ENCODE results near the gene MMP24OS. TPM values are rescaled to one million over a fixed set of nuclear protein-coding genes. Genes with fewer than 3 reads are reported as not detected.

MMP24OS gene
- total RNA-seq, 2 donors from 2014 or later, result 46.9 to 53.2 TPM

DNA sequence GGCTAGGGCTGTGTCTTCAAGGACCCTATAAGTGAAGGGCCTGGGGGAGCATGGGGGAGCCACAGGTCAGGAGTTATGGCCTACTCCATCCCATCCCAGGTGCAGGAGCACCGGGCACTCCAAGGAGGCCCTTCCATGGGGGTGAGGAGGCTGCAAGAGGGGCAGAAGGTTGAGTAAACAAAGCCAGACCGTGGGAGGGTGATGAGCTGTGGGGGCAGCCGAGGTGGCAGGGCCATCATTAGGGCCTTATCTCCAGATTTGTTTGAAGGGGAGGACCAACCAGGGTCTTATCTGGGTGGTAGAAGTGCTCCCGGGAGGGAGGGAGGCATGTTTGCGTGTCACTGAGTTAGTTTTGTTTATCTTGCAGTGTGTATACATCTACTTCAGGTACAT lies 16.4 kb upstream of the MMP24OS start:
- intact Hi-C loops (cut with DNase I), result no loop called here
- ATAC-seq (no peak), DNase-seq (no peak)

DNA sequence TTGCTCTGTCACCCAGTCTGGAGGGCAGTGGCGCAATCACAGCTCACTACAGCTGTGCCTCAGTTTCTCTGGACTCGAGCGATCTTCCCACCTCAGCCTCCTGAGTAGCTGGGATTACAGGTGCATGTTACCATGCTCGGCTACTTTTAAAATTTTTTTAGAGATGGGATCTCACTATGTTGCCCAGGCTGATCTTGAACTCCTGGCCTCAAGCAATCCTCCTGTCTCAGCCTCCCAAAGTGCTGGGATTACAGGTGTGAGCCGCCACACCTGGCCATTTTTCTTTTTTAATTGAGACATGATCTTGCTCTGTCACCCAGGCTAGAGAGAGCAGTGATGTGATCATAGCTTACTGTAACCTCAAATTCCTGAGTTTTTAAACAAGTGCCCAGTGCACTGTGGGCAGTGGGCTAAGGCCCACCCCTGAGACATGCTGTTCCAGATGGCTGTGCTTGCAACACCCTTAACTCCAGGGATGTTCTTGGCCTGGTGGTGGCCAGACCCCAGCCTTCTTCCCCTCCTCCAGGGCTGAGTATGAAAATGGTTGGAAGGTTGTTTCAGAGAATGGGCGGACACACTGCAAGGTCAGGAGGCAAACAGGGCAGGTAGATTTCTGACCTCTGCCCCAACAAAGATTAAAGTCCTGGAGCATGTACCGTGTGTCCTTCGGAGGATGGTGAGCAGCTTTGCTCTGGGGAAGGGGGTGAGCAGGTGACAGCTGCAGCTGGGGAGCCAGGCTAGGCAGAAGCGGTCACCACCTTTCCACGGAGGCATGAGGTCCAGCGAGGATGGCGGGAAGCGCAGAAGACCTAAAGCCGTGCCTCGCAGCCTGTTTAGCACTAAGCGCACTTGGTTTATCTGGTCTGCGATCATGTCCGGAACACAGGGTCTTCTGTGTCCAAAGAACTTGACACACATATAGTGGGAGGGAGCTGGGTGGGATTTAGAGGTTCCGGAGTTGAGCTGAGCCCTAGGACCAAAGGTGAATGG lies 15.7 kb upstream of the MMP24OS start:
- intact Hi-C loops (cut with DNase I), result no loop called here
- DNase-seq, result no peak
- ATAC-seq, result no peak

DNA sequence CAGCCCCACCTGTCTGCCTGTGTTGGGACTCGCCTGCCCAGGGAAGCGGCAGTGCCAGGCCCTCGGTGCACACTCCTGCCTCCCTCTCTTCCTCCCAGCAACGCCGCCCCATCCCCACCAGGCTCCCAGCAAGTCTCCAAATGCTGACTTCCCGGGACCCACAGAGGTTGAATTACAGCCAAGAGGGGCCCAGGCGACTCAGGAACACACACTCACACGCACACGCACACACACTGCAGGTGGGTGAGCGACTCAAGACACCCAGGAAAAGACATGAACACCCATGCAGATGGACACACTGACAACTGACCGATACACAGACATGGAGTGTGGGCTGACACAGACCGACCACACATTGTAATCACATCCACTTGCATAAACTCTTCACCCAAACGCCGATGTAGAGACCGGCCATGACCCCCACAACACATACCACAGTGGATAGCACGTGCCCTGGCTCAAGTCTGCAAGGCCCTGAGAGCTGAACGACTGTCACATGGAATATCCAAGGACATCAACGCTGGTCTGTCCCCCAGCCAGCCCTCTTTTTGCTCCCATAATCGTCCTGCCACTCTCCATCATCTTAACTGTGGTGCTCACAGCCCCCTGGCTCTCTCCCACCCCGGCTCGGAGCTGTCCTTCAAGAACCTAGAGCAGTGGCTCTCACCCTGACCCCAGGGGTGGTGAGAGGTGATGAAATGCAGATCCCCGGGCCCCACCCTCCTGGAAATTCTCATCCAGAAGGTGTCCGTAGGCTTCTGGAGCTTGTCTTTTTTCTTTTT lies 14.8 kb upstream of the MMP24OS start:
- intact Hi-C loops (cut with DNase I), result no loop called here
- ATAC-seq (no peak), DNase-seq (no peak)

DNA sequence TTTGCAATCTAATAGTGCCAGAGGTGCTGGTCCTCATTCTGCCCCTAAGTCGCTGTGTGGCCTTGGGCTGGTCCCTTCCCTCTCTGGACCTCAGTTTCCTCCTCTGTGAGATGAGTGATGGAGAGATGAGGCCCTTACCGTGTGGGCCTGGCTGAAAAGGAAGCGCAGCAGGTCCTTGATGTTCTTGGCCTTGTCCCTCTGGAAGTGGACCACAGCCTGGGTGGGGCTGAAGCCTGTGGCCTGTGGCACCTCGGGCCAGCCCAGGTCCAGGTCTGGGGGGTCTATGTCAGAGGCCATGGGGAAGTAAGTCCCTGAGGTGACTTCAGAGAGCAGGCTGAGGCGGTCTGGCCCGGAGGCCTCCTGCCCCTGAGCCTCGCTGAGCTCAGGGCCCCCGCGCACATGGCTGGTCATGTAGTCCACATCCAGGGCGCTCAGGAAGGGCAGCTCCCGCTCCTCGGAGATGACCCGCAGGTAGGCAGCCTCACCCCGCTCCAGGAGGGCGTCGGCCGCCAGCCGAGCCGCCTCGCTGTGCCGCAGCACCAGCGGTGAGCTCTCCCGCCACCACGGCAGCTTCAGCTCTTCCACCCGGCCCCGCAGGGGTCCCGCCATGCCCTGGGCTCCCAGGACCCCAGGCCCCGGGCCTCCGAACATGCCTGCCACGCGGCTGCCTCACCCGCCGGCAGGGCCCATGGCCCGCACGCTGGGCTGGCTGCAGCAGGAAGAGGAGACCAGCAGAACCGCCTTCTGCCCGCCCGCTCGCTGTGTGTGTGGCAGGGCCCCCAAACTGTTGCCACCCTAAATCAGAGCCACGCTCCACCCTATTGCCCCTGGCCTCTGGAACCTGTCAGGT lies 14.0 kb upstream of the MMP24OS start, which contains the start of gene FAM83C:
FAM83C (minus strand) TSS at position 772 of the 850 bp plus-strand sequence; CDS start at position 651, 121 bp downstream.
- ATAC-seq (no peak), DNase-seq (no peak)
- intact Hi-C loops (cut with DNase I), result no loop called here

DNA sequence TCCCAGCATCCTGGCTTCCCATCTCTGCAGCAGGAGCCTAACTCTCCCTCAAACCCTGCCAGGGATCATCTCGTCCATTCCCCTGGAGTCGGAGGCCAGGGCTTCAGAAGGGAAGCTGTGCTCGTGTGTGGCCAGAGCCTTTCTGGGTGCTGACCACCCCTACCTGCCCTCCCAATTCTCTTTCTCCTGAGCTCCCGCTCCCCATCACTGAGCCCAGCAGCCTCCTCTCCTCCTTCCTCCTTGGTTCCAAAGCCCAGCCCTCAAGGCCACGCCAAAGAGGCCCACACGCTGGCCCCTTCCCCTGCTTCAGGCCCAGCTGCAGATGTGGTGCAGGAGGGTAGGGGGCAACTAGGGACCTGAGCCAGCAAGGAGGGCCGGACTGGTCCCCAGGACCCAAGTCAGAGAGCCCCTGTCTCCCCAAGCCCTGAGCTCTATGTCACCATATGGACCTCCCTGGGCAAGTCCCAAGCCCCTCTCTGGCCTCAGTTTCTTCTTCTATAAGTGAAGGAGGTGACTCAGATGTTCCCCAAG lies 13.0 kb upstream of the MMP24OS start:
- DNase-seq (no peak), ATAC-seq (no peak)
- intact Hi-C loops (cut with DNase I), result no loop called here

DNA sequence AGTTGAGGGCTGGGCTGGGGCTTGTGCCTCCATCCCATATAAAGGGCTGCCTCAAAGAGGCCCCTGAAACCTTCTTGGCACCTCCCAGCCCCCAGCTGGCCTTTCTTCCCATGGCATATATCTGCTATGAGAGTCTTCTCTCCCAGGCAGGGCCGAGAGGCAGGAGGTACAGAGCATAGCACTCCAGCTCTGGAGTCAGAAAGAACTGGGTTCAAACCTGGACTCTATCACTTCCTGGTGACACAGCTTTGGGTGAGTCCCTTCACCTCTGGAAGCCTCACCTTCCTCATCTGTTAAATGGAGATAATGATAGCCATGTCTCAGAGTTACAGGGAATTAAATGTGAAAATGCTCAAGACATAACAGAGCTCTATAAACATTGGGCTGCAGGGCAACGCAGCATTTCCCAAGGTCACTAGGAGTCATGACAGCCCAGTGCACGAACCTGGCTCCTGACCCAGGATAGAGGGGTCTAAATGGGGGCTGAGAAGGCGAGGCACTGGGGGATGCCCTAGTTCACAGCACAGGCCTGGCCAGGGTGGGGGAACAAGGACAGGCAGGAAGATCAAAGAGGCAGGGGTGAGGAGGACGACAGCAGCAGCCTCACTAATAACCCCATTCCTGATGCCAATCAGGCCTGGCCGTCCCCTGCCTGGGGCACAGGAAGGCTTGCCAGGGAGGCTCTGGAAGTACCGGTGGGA lies 12.4 kb upstream of the MMP24OS start:
- intact Hi-C loops (cut with DNase I), result no loop called here
- no peak for ATAC-seq
- DNase-seq, result no peak

DNA sequence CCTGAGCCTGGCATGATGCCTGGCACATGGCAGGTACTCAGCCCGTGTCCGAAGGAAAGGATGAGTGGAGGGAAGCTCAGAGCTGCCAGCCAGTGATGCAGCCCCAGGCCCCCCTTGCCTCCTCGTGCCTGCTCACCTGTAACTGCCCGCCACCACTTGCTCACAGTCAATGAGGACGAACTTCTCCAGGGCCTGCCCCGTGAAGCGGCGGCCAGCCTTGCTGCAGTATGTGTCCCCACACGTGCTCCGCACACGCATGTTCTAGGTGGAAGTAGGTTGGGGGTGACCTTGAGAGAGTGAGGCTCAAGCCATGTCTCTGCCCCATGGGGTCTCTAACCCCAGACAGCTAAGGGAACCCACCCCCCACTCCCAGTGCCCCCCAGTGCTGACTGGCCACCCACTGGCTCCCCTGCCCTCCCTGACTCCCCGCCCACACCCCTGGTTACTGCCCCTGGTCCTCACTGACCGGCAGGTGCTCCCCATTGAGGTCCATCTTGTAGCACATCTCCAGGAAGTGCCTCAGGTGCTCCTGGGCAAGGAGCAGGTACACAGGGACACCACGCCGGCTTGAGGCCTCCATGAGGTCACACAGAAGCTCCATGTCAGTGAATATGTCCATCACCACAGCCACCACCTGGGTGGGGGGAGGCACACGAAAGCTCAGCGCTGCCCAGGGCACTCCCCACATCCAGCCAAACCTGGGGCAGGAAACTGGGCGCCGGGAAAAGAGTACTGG lies 10.6 kb upstream of the MMP24OS start:
- intact Hi-C loops (cut with DNase I), result no loop called here
- no peak for ATAC-seq
- DNase-seq, result no peak

DNA sequence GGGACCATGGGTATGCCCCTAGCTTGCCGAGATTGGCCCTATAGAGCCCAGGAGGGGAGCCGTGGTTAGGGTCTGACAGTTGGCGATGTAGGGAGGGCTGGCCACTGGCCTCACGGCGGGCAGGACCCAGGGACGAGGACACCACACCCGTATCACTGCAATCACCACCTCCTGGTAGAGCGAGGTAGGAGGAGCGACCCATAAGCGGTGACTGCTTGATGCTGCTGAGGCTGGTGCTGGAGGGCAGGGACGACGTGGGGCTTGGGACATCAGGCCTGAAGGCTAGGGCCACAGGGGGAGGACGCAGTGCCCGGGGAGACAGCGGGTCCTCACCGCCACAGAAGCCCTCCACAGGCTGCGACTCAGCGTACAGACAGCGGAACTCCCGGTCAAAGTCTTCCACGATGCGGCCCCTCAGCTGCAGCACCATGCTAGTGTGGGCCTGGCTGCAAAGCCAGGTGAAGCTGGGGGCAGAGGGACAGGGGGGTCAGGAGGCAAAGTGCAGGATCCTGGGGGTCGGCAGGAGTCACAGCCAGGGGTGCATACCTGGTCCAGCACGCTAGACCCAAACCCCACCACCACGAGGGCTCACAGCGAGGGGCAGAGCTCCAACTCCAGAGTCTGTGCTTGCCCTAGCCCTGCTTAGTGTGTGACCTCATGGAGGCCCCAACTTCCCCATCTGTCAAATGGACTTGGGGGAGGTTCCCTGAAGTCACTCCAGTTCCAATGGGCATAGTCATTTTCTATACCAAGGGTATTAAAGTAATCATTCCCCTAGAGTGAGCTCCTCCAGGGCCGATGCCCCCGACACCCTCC lies 9.8 kb upstream of the MMP24OS start:
- intact Hi-C loops (cut with DNase I), result no loop called here
- ATAC-seq (no peak), DNase-seq (no peak)

DNA sequence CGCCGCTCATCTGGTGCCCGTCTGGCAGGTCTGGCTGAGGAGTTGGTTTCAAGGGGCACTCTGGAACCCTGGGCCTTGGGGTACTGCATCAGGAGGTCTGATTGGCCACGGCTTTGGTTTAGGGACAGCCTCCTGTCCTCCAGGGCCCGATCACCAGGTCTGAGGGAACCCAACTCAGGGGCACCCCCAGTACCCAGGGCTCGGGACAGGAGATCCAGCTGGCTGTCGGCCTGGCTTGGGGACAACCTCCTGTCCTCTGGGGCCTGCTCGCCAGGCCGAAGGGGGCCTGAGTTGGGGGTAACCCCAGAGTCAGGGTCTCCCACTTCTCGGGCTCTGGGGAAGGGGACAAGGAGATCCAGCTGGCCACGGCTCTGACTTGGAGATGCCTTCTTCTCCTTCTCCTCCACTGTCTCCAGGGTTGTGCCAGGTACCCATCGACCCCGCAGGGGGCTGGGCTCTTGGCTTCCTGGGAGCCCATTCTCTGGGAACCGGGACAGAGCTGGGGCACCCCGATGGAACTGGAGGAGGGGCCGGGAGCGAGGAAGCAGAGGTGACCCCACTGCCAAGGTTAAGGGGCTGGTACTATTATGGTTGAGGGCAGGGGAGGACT lies 9.1 kb upstream of the MMP24OS start:
- DNase-seq, result no peak
- no peak for ATAC-seq
- intact Hi-C loops (cut with DNase I), result no loop called here

DNA sequence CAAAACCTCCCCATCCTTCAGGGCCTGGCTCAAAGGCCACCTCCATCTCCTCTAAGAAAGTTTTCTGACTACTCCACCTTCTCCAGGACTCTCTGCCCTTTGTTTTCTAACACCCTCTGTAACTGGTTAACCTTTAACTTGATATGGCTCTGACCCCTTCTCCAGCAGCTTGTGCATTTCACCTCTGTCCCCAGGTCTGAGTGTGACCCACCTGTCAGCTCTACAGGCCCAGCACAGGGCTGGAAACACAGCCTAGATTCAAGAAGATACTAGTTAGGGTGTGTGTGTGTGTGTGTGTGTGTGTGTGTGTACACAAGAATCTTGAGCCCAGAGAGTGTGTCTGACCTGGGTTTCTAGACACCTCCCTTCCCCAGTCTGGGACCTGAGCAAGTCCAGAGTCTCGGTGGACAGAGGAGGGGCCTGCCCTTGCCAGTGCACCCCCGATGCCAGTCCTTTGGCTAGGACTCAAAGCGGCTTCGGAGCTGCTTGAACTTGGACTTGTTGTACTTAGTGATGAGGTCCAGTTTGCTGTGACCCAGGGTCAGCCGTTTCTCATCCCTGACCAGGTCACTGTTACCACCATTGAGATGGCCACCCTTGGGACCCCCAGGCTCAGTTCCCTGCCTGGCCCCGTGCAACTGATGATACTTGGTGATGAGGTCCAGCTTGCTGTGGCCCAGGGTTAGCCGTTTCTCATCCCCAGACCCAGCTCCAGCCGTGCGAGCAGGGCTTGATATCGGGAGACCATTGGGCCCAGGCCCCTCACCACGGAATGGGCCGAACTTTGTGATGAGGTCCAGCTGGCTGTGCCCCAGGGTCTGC lies 8.4 kb upstream of the MMP24OS start:
- no peak for ATAC-seq
- intact Hi-C loops (cut with DNase I), result no loop called here
- DNase-seq, result no peak

DNA sequence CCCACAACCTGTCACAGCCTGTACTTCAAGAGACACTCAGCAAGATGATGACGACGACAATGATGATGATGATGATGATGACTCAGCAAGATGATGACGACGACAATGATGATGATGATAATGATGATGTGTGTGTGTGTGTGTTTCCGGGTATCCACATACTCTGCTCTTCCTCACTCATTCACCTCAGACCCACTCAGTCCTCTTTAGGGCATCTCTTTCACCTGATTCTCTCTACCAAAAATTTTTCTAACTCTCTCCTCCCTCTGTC lies 7.8 kb upstream of the MMP24OS start:
- intact Hi-C loops (cut with DNase I), result no loop called here
- DNase-seq, result no peak
- no peak for ATAC-seq

DNA sequence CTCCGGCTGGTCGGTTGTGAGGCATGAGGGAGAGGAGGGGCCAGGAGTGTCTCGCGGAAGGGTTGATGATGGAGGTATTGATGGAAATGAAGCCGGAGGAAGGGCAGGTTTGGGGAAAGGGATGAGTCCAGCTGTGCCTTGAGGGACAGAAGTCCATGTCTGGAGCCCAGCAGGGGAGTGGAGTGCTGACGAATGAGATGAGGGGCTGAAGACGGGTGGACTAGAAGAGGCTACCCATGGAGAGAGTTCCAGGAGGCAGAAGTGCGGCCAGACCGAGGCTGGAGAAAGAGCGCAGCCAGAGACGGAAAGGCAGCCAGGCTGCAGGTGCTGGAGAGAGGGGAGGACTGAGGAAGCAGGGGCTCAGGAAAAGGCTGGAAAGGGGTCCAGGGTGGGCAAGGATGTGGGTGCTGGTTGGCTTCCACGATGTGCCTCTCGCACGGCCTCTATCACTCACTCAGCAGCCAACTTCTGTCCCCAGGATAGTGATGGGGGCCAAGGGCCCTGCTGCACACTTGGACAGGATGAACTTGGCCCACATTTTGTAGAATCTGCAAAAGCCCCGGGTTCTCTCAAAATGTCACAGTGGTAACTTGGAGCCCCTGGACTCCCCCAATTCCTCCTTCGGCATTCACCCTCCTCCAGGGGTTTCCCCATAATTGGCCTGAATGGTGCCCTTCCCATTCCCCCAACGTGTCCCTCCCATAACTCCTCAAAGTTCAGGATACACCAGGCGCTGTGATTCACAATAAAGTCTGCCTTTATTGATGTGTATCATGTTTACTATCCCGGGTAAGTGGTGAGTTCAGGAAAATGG lies 7.3 kb upstream of the MMP24OS start:
- ATAC-seq (peak; percentile 4 to 7), DNase-seq (no peak)
- intact Hi-C loops (cut with DNase I), result no loop called here

DNA sequence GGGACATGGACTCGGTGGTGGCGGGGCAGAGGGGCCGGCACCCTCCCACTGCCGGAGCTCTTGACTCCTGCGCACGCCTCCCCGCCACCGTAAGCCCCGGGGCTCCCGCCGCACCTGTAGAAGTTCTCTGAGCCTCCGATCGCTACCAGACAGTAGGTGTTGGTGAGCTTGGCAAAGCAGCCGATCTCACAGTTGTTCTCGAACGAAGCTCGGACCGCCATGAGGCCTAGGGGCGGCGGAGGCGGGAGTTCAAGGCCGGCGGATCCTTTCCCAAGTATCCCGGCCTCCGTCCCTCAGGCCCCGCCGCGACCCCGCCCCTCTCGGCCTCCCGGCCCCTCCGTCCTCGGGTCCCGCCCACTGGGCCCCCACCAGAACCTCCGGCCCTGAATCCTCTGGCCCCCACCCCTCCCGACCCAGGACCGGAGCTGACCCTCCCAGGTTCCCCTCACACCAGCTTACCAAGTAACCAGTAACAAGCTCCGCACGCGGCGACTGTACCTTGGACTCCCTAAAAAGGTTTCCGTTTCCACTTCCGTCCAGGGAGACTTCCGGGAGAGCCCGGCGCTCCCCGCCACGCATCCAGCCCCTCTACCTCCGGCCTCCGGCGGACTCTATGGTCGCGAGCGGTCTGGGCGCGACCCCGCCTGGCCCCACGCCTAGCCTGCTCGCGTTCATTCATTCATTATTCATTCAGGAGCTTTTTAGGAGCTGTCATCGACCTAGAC lies 6.5 kb upstream of the MMP24OS start, which contains the start of gene EIF6:
EIF6 (minus strand) TSS at position 506 of the 725 bp plus-strand sequence; CDS start at position 221, 285 bp downstream.
- ATAC-seq (peak; percentile 94), DNase-seq (peak; percentile 90)
- intact Hi-C loops (cut with DNase I), result no loop called here
